GM12875 (cell line): ENCODE data around the gene MPZ.

Source experiments
- H3K4me3 ChIP-seq: one replicate; pipeline ENCODE4 v1.5.1; 2011; ENCODE audit warnings: low read depth, low read length, control low read depth
- TF ChIP-seq, protein P1 (sequence below): IDR thresholded peaks from 2 replicates; pipeline ENCODE4 v1.5.1; 2011; ENCODE audit warnings: low read depth, mild to moderate bottlenecking, control low read depth, inconsistent platforms, low read length, moderate library complexity, borderline replicate concordance; ENCODE audit not compliant: insufficient read depth

Gene MPZ

GRCh38 chr1:161285113-161285512 lies 24.7 kb downstream of the MPZ start:
- TF ChIP-seq, protein P1, sequence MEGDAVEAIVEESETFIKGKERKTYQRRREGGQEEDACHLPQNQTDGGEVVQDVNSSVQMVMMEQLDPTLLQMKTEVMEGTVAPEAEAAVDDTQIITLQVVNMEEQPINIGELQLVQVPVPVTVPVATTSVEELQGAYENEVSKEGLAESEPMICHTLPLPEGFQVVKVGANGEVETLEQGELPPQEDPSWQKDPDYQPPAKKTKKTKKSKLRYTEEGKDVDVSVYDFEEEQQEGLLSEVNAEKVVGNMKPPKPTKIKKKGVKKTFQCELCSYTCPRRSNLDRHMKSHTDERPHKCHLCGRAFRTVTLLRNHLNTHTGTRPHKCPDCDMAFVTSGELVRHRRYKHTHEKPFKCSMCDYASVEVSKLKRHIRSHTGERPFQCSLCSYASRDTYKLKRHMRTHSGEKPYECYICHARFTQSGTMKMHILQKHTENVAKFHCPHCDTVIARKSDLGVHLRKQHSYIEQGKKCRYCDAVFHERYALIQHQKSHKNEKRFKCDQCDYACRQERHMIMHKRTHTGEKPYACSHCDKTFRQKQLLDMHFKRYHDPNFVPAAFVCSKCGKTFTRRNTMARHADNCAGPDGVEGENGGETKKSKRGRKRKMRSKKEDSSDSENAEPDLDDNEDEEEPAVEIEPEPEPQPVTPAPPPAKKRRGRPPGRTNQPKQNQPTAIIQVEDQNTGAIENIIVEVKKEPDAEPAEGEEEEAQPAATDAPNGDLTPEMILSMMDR = no peak

DNA sequence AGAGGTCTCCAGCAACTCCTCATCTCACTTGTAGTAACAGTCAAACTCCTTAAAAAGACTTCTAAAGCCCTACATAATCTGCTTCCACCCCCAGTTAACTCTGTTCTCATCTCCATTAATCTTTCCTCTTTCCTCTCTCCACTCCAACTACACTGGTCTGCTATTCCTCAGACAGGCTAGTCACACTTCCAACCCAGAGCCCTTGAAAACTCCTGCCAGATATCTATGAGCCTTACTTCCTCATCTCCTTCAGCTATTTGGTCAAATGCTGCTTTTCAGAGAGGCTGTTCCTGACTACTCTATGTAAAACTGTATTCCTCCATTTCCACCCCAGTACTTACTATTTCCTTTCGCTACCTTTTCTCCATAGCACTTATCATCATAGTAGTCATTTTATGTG lies 26.8 kb downstream of the MPZ start:
- no peak overlapping the region for H3K4me3 ChIP-seq
- TF ChIP-seq, protein P1 = no peak

More at GRCh38 chr1:161285113-161285512, 24.7 kb downstream of the MPZ start:
- H3K4me3 ChIP-seq = no peak overlapping the region

GRCh38 chr1:161274874-161275273 lies 34.9 kb downstream of the MPZ start:
- TF ChIP-seq, protein P1 = no peak
- no peak overlapping the region for H3K4me3 ChIP-seq

GRCh38 chr1:161273402-161273801 lies 36.4 kb downstream of the MPZ start:
- no peak overlapping the region for H3K4me3 ChIP-seq

DNA sequence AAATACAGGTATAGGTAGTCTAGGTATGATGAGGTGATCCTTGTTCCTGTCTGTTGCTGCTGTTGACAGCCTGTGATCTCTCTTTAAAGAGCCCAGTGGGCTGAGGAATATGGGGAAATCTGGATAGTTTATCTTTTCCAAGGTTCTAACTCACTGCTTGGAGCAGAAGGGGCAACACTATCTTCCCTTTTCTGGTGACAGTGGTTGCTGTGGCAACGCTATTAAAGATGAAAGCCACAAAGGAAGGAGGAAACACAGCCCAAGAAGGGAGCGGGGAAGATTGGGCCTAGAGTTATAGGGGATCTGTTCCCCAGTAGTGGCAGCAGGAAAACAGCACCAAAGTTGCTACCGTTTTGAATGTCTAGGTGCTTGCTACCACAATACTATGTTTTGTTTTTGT lies 42.4 kb downstream of the MPZ start:
- TF ChIP-seq, protein P1 = no peak
- no peak overlapping the region for H3K4me3 ChIP-seq

More at GRCh38 chr1:161273402-161273801, 36.4 kb downstream of the MPZ start:
- TF ChIP-seq, protein P1 = no peak

- TF ChIP-seq, protein P1 = no peak
- H3K4me3 ChIP-seq = no peak overlapping the region
Observed at GRCh38 chr1:161266836-161267235, 42.9 kb downstream of the MPZ start.

DNA sequence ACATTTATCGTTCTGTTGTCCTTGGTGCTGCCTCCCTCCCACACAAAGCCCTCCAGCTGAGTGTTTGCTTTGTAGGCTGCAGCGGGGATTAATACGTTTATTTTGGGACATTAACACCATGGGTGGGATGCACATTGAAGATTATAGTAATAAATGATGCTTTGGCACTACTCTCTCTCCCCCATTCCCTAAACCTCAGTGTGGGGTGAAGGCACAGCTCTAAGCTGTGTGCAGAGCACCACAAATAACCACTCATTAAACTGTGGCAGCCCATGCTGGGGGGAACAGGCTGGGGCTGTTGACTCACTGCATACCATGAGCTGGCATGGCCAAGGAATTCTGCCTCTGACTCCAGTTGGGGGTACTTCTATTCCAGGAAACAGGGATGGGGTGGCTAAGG lies 43.6 kb downstream of the MPZ start:
- H3K4me3 ChIP-seq = no peak overlapping the region
- TF ChIP-seq, protein P1 = no peak
